HL-60 (cell line): ENCODE measurements around the gene PCED1B.

Experiments
- CTCF ChIP-seq: IDR thresholded peaks from one replicate; pipeline ENCODE4 v1.5.1; 2011; ENCODE audit warnings: low read length, control low read depth, inconsistent platforms; ENCODE audit not compliant: insufficient read depth
- GABPA ChIP-seq: IDR thresholded peaks from 2 replicates; pipeline ENCODE4 v1.6.1; 2012; ENCODE audit warnings: low read depth
- POLR2AphosphoS5 ChIP-seq: IDR thresholded peaks from 2 replicates; pipeline ENCODE4 v1.6.1; 2012; ENCODE audit warnings: low read depth
- REST ChIP-seq: IDR thresholded peaks from 2 replicates; pipeline ENCODE4 v1.6.1; 2012; ENCODE audit warnings: low read depth; ENCODE audit not compliant: insufficient replicate concordance
- SPI1 ChIP-seq: IDR thresholded peaks from 2 replicates; pipeline ENCODE4 v1.6.1; 2012; ENCODE audit warnings: low read depth, mild to moderate bottlenecking, borderline replicate concordance

- TF ChIP-seq CTCF (no peak), REST (no peak), GABPA (no peak), POLR2AphosphoS5 (no peak), SPI1 (no peak)
Measured at GRCh38 chr12:47107926-47108325, 28.5 kb downstream of the PCED1B start.
